NCI-H2227 (cell line): Measurements from ENCODE around the gene TRIM66.

Source experiments
- DNase-seq: peaks from one replicate; lab custom pipeline; 2025; ENCODE audit not compliant: unreplicated experiment; lab: John Stamatoyannopoulos, UW

Gene TRIM66

GRCh38 chr11:8567602-8568198 lies 114.8 kb downstream of the TRIM66 start:
- no peak for DNase-seq

GRCh38 chr11:8566613-8567210 lies 115.8 kb downstream of the TRIM66 start:
- DNase-seq, result peak; percentile 81

GRCh38 chr11:8564526-8564925 lies 117.9 kb downstream of the TRIM66 start:
- no peak for DNase-seq
